ENCODE results near the gene PYGL. TPM values are rescaled to one million over a fixed set of nuclear protein-coding genes. Genes with fewer than 3 reads are reported as not detected.
A peak's percentile ranks its signal among the peaks of the same experiment; 100 is the strongest.

The PYGL gene
- total RNA-seq, 1 experiment from 2014 or later = 23.0 TPM

- no TSS peak for BruUV-seq (replicated peaks)
- H3K27ac ChIP-seq (ENCODE audit: low read length) = no peak overlapping the region
- ChIA-PET CTCF (no interaction called here), POLR2A (no interaction called here)
- no peak for TF ChIP-seq TCF7L2 (IDR thresholded peaks at IDR 0.05; ENCODE audit: low read depth, low read length)
- no peak for TF ChIP-seq SIN3A (IDR thresholded peaks at IDR 0.05; ENCODE audit: borderline replicate concordance, insufficient read depth, low read depth, low read length)
- TF ChIP-seq POLR2AphosphoS5 (IDR thresholded peaks at IDR 0.05; ENCODE audit: low read depth, low read length) = no peak
- no peak for TF ChIP-seq REST (IDR thresholded peaks at IDR 0.05; ENCODE audit: insufficient read depth in 1 of 2, low read depth in 2 of 2, low read length in 1 of 2)
- no peak for TF ChIP-seq CTCF (IDR thresholded peaks at IDR 0.05)
- no peaks in the 10 kb centered on the region for H3K9me3 ChIP-seq (ENCODE audit: control insufficient read depth, insufficient read depth, low read depth, low read length)
- H3K27me3 ChIP-seq (ENCODE audit: control insufficient read depth, insufficient read depth, low read length) = no peaks in the 10 kb centered on the region
- intact Hi-C loops (cut with micrococcal nuclease; ENCODE audit: unreplicated experiment) = no loop called here
- DNase-seq (ENCODE audit: low read depth, low spot score) (no peak), ATAC-seq (no peak)
- no peak overlapping the region for H3K4me3 ChIP-seq (ENCODE audit: low read depth in 2 of 2, low read length in 2 of 2)
- in situ Hi-C loops (cut with HindIII; ENCODE audit: low pct_unique_long_range_greater_than_20kb, low sequenced_read_pairs) = no loop called here
- H3K36me3 ChIP-seq (ENCODE audit: control insufficient read depth, insufficient read depth, low read length) = no peaks in the 10 kb centered on the region
- H3K4me1 ChIP-seq (ENCODE audit: control insufficient read depth, insufficient read depth, low read length) = peaks cover 5% of the 10 kb centered on the region
Measured at GRCh38 chr14:50963919-50964318, 19.6 kb upstream of the PYGL start.

GRCh38 chr14:50961605-50962221 is 17.4 kb upstream of the PYGL start:
- intact Hi-C loops (cut with micrococcal nuclease; ENCODE audit: unreplicated experiment) (no loop called here), in situ Hi-C loops (cut with HindIII; ENCODE audit: low pct_unique_long_range_greater_than_20kb, low sequenced_read_pairs) (no loop called here)
- Histone ChIP-seq H3K27ac (ENCODE audit: low read length) (no peak overlapping the region), H3K27me3 (ENCODE audit: control insufficient read depth, insufficient read depth, low read length) (no peaks in the 10 kb centered on the region), H3K36me3 (ENCODE audit: control insufficient read depth, insufficient read depth, low read length) (no peaks in the 10 kb centered on the region), H3K4me3 (ENCODE audit: low read depth in 2 of 2, low read length in 2 of 2) (no peak overlapping the region), H3K9me3 (ENCODE audit: control insufficient read depth, insufficient read depth, low read depth, low read length) (no peaks in the 10 kb centered on the region), H3K4me1 (ENCODE audit: control insufficient read depth, insufficient read depth, low read length) (peaks cover 5% of the 10 kb centered on the region)
- ATAC-seq = peak; percentile 80
- CTCF ChIA-PET = no interaction called here
- POLR2A ChIA-PET = no interaction called here
- peak; percentile 62 for DNase-seq (ENCODE audit: low read depth, low spot score)
- TF ChIP-seq TCF7L2 (IDR thresholded peaks at IDR 0.05; ENCODE audit: low read depth, low read length) (no peak), SIN3A (IDR thresholded peaks at IDR 0.05; ENCODE audit: borderline replicate concordance, insufficient read depth, low read depth, low read length) (no peak), POLR2AphosphoS5 (IDR thresholded peaks at IDR 0.05; ENCODE audit: low read depth, low read length) (no peak), CTCF (IDR thresholded peaks at IDR 0.05) (no peak), REST (IDR thresholded peaks at IDR 0.05; ENCODE audit: insufficient read depth in 1 of 2, low read depth in 2 of 2, low read length in 1 of 2) (no peak)
- no TSS peak for BruUV-seq (replicated peaks)
